HCT116 (cell line): ENCODE measurements around the gene MRPS35. TPM values are rescaled to one million over a fixed set of nuclear protein-coding genes. Genes with fewer than 3 reads are reported as not detected.

ENCODE experiments used
- ATAC-seq: fragments of 200-7000 bp; cut with Tn5 transposase; 2 replicates; pipeline ENCODE4 v1.9.1; 2020; ENCODE audit warnings: mild to moderate bottlenecking, moderate library complexity
- BruUV-seq: library from RNA; stranded (reverse); fragments of 400-500 nt; replicated peaks from 2 replicates; lab custom pipeline; 2021; lab: Mats Ljungman, UMichigan
- CTCF ChIA-PET: fragments of 300-600 bp; sonication (Branson Sonifier 250); formaldehyde crosslinking; loops from one replicate; lab custom pipeline; 2021; ENCODE audit warnings: antibody characterized with exemption; lab: Charles Lee
- POLR2A ChIA-PET: fragments of 300-600, 350-600 bp; sonication (Branson Sonifier 250); formaldehyde crosslinking; loops from one replicate; lab custom pipeline; 2021; ENCODE audit warnings: antibody characterized with exemption; lab: Charles Lee
- RAD21 ChIA-PET, 2 experiments: fragments of 300-600 bp; sonication (Branson Sonifier 250); formaldehyde crosslinking; loops; one replicate each; lab custom pipeline; 2023; ENCODE audit warnings: low total read pairs in 2 of 2; ENCODE audit not compliant: uncharacterized antibody in 2 of 2, unreplicated experiment in 2 of 2, low non-redundant PET in 1 of 2; lab: Charles Lee
- DNase-seq: peaks from one replicate; pipeline ENCODE4 v3.0.0-alpha.2; 2010; ENCODE audit warnings: low read depth, low spot score
- H2AFZ ChIP-seq: fragments of 200-600 bp; shearing (Covaris generic), sonication (generic); 2 replicates; pipeline ENCODE4 v1.6.1; 2017; ENCODE audit warnings: low read depth, mixed run types, mixed read lengths, antibody characterized with exemption, low read length; ENCODE audit not compliant: poor library complexity, severe bottlenecking
- H3K27ac ChIP-seq: 2 replicates; pipeline ENCODE4 v1.5.1; 2012; ENCODE audit warnings: low read depth, low read length
- H3K27me3 ChIP-seq: fragments of 200-600 bp; sonication (generic); 2 replicates; pipeline ENCODE4 v1.6.1; 2016; ENCODE audit warnings: mixed run types, low read length, mixed read lengths; ENCODE audit not compliant: insufficient read depth
- H3K36me3 ChIP-seq, 2 experiments: fragments of 200-500 bp in 1 of 2; fragments of 200-600 bp in 1 of 2; sonication (Bioruptor generic) in 1 of 2; sonication (generic) in 1 of 2; 2 replicates each; pipeline versions ENCODE4 v1.5.1 to v1.6.1; 2014 to 2016; ENCODE audit warnings: low read length in 2 of 2, inconsistent platforms in 1 of 2, mixed read lengths in 1 of 2, mixed run types in 1 of 2; ENCODE audit not compliant: insufficient read depth in 2 of 2, control insufficient read depth in 1 of 2
- H3K4me1 ChIP-seq, 2 experiments: fragments of 200-600 bp in 1 of 2; sonication (generic) in 1 of 2; 2 replicates each; pipeline versions ENCODE4 v1.5.1 to v1.6.1; 2012 to 2017; ENCODE audit warnings: low read length in 2 of 2, inconsistent platforms in 1 of 2, mild to moderate bottlenecking in 1 of 2, mixed read lengths in 1 of 2, mixed run types in 1 of 2, moderate library complexity in 1 of 2; ENCODE audit not compliant: insufficient read depth in 2 of 2, control insufficient read depth in 1 of 2
- H3K4me2 ChIP-seq: fragments of 200-600 bp; sonication (generic); 2 replicates; pipeline ENCODE4 v1.6.1; 2017; ENCODE audit warnings: mixed run types, low read length, mixed read lengths
- H3K4me3 ChIP-seq, 2 experiments: fragments of 200-600 bp in 1 of 2; sonication (generic) in 1 of 2; replicated peaks in 1 of 2; 2 replicates each; pipeline ENCODE4 v1.5.1; 2011 to 2016; ENCODE audit warnings: low read length in 2 of 2, control low read depth in 1 of 2, low read depth in 1 of 2, mild to moderate bottlenecking in 1 of 2, mixed read lengths in 1 of 2, mixed run types in 1 of 2
- H3K79me2 ChIP-seq: fragments of 200-600 bp; sonication (generic); 2 replicates; pipeline ENCODE4 v1.6.1; 2017; ENCODE audit warnings: mild to moderate bottlenecking, mixed run types, low read length, moderate library complexity, mixed read lengths; ENCODE audit not compliant: insufficient read depth
- H3K9ac ChIP-seq: fragments of 200-600 bp; sonication (generic); 2 replicates; pipeline ENCODE4 v1.6.1; 2016; ENCODE audit warnings: low read length, mixed read lengths
- H3K9me2 ChIP-seq: fragments of 200-600 bp; sonication (generic), shearing (Covaris generic); 2 replicates; pipeline ENCODE4 v1.6.1; 2017; ENCODE audit warnings: mixed run types, mild to moderate bottlenecking, moderate library complexity; ENCODE audit not compliant: insufficient read depth
- H3K9me3 ChIP-seq, 2 experiments: fragments of 200-500 bp in 1 of 2; fragments of 200-600 bp in 1 of 2; sonication (Bioruptor generic) in 1 of 2; sonication (generic) in 1 of 2; 2 replicates each; pipeline ENCODE4 v1.6.1; 2014 to 2017; ENCODE audit warnings: low read length in 2 of 2, mixed read lengths in 2 of 2, inconsistent platforms in 1 of 2, low read depth in 1 of 2, mild to moderate bottlenecking in 1 of 2, mixed run types in 1 of 2, moderate library complexity in 1 of 2; ENCODE audit not compliant: control insufficient read depth in 1 of 2, insufficient read depth in 1 of 2
- H4K20me1 ChIP-seq: fragments of 200-600 bp; sonication (generic), shearing (Covaris generic); 2 replicates; pipeline ENCODE4 v1.6.1; 2017; ENCODE audit warnings: mixed run types, mild to moderate bottlenecking, moderate library complexity; ENCODE audit not compliant: insufficient read depth
- ATF3 ChIP-seq: IDR thresholded peaks from 2 replicates; pipeline ENCODE4 v1.6.1; 2012
- EGR1 ChIP-seq: IDR thresholded peaks from 2 replicates; pipeline ENCODE4 v1.6.1; 2012; ENCODE audit warnings: low read depth
- ELF1 ChIP-seq: IDR thresholded peaks from 2 replicates; pipeline ENCODE4 v1.6.1; 2012; ENCODE audit warnings: low read depth, borderline replicate concordance
- EZH2 ChIP-seq: fragments of 200-600 bp; sonication (generic); IDR thresholded peaks from 2 replicates; pipeline ENCODE4 v1.6.1; 2017; ENCODE audit warnings: antibody characterized with exemption, mixed run types
- EZH2phosphoT487 ChIP-seq: fragments of 200-600 bp; IDR thresholded peaks from 2 replicates; pipeline ENCODE4 v1.6.1; 2018; ENCODE audit warnings: antibody characterized with exemption, borderline replicate concordance
- FOSL1 ChIP-seq: IDR thresholded peaks from 2 replicates; pipeline ENCODE4 v1.6.1; 2012; ENCODE audit warnings: low read depth
- MAX ChIP-seq: IDR thresholded peaks from 2 replicates; pipeline ENCODE4 v1.6.1; 2012
- POLR2A ChIP-seq: IDR thresholded peaks from 2 replicates; pipeline ENCODE4 v1.7.0; 2011; ENCODE audit warnings: borderline replicate concordance; ENCODE audit not compliant: insufficient read depth, insufficient read length; ENCODE audit errors: extremely low read depth
- RAD21 ChIP-seq: IDR thresholded peaks from 2 replicates; pipeline ENCODE4 v1.6.1; 2012; ENCODE audit warnings: low read depth, mild to moderate bottlenecking
- REST ChIP-seq: IDR thresholded peaks from 2 replicates; pipeline ENCODE4 v1.6.1; 2012; ENCODE audit warnings: low read depth
- SP1 ChIP-seq: IDR thresholded peaks from 2 replicates; pipeline ENCODE4 v1.6.1; 2012; ENCODE audit warnings: low read depth
- TCF7L2 ChIP-seq: IDR thresholded peaks from 2 replicates; pipeline ENCODE4 v1.7.0; 2011; ENCODE audit warnings: borderline replicate concordance, inconsistent platforms; ENCODE audit not compliant: insufficient read depth, insufficient read length; ENCODE audit errors: extremely low read depth
- YY1 ChIP-seq: IDR thresholded peaks from 2 replicates; pipeline ENCODE4 v1.6.1; 2011; ENCODE audit warnings: low read length, low read depth, moderate library complexity, mild to moderate bottlenecking; ENCODE audit not compliant: insufficient replicate concordance; ENCODE audit errors: extremely low read depth
- ZBTB33 ChIP-seq: IDR thresholded peaks from 2 replicates; pipeline ENCODE4 v1.6.1; 2011; ENCODE audit warnings: mild to moderate bottlenecking, low read length, moderate library complexity; ENCODE audit not compliant: insufficient replicate concordance; ENCODE audit errors: extremely low read depth
- ZFX ChIP-seq: fragments of 450-650 bp; IDR thresholded peaks from 2 replicates; pipeline ENCODE4 v1.6.1; 2017
- intact Hi-C: fragments of 100-400 bp; cut with micrococcal nuclease; formaldehyde crosslinking; loops from 2 replicates; pipeline ENCODE4 v1.10.0; 2022
- total RNA-seq: library from RNA; stranded (reverse); gene quantifications from one replicate; pipeline ENCODE4 v1.2.1, GENCODE V29; 2021; ENCODE audit not compliant: unreplicated experiment

Gene MRPS35
- total RNA-seq, 1 experiment from 2014 or later, result 55.4 TPM

GRCh38 chr12:27710592-27711316 is at the start of gene MRPS35 (continued):
- no peak for TF ChIP-seq REST

- DNase-seq (no peak), ATAC-seq (no peak)
- intact Hi-C loops, result no loop called here
- Histone ChIP-seq H3K27me3 (no peaks in the 10 kb centered on the region), H3K4me3 (no peak overlapping the region), H3K4me1 (no peaks in the 10 kb centered on the region), H3K27ac (no peak overlapping the region), H3K79me2 (no peaks in the 10 kb centered on the region), H2AFZ (no peak overlapping the region), H3K4me2 (no peak overlapping the region), H3K9me2 (no peaks in the 10 kb centered on the region), H3K9ac (no peak overlapping the region), H3K36me3 (peaks cover 0 to 16% of the 10 kb centered on the region in 2 experiments; a peak in 1 of 4 replicates), H4K20me1 (no peaks in the 10 kb centered on the region), H3K9me3 (no peaks in the 10 kb centered on the region)
- CTCF ChIA-PET, result no interaction called here
- POLR2A ChIA-PET, result no interaction called here
- RAD21 ChIA-PET, result no interaction called here
- no TSS peak for BruUV-seq
- TF ChIP-seq TCF7L2 (no peak), REST (no peak), ATF3 (no peak), EZH2phosphoT487 (no peak), EGR1 (no peak), ZFX (no peak), SP1 (no peak), MAX (no peak), ZBTB33 (no peak), FOSL1 (no peak), RAD21 (no peak), ELF1 (no peak), YY1 (no peak), POLR2A (no peak), EZH2 (no peak)
Measured at GRCh38 chr12:27665704-27666103, 44.9 kb upstream of the MRPS35 start.
